ENCODE measurements around the gene TRIP13. TPM values are rescaled to one million over a fixed set of nuclear protein-coding genes. Genes with fewer than 3 reads are reported as not detected.

The TRIP13 gene
- total RNA-seq, 1 experiment from 2014 or later = 42.6 TPM

DNA sequence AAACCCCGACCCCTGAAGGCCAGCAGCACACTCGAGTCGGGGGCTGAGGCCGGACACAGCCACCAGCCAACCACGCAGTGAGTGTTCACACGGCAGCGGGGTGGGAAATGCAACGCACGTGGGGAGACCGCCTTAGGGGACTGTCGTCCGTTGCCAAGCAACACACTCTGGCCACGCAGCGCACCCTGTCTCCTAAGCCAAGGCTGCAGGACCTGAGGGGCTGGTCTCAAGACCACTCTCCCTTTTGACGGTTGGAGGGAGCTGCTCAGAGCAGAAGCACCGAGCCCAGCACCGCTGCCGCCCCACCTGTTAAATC lies 7.6 kb upstream of the TRIP13 start:
- Histone ChIP-seq H4K5ac (ENCODE audit: insufficient read length, low read depth, low read length) (no peak overlapping the region), H3K79me1 (ENCODE audit: insufficient read depth, low read depth, low read length, poor library complexity, severe bottlenecking) (peaks cover 7% of the 10 kb centered on the region), H3K9ac (ENCODE audit: extremely low read depth, insufficient read length, low read length) (no peak overlapping the region), H3K23me2 (ENCODE audit: insufficient read length, low read depth, low read length, poor library complexity, severe bottlenecking) (no peaks in the 10 kb centered on the region), H2BK15ac (ENCODE audit: low read depth, low read length) (no peak overlapping the region), H2AFZ (ENCODE audit: low read length) (no peak overlapping the region), H3K18ac (ENCODE audit: insufficient read length, low read depth, low read length) (no peak overlapping the region), H3T11ph (ENCODE audit: low read length) (no peak overlapping the region), H3K14ac (ENCODE audit: insufficient read depth, low read length) (no peak overlapping the region), H4K20me1 (ENCODE audit: control insufficient read depth, insufficient read depth, insufficient read length) (peaks cover 5% of the 10 kb centered on the region), H3K4ac (ENCODE audit: low read depth, low read length) (no peak overlapping the region), H3K4me2 (ENCODE audit: insufficient read depth, insufficient read length, low read length) (no peak overlapping the region), H2AK5ac (ENCODE audit: insufficient read length, low read length) (no peak overlapping the region), H3K56ac (ENCODE audit: insufficient read length, low read depth, low read length) (no peak overlapping the region), H3K79me2 (ENCODE audit: insufficient read depth, low read length) (peaks cover 22% of the 10 kb centered on the region; the same call in 1 of the 2 replicates), H3K27ac (ENCODE audit: insufficient read length, low read depth, low read length) (no peak overlapping the region), H2BK12ac (ENCODE audit: insufficient read length, low read depth, low read length) (no peak overlapping the region), H3K9me3 (ENCODE audit: control insufficient read depth, low read depth, low read length) (no peaks in the 10 kb centered on the region), H4K8ac (replicated peaks; ENCODE audit: insufficient read length, low read depth, low read length) (no peak overlapping the region), H4K91ac (ENCODE audit: insufficient read length, low read depth, low read length) (no peak overlapping the region), H3K27me3 (ENCODE audit: insufficient read depth, low read length) (no peaks in the 10 kb centered on the region), H2BK20ac (ENCODE audit: low read depth, low read length, poor library complexity, severe bottlenecking) (no peak overlapping the region), H2BK5ac (ENCODE audit: insufficient read length, low read length) (no peak overlapping the region), H3K23ac (ENCODE audit: insufficient read length, low read depth, low read length) (no peak overlapping the region), H2BK120ac (ENCODE audit: low read depth, low read length, poor library complexity, severe bottlenecking) (no peak overlapping the region), H3K4me1 (ENCODE audit: insufficient read depth, low read length) (no peaks in the 10 kb centered on the region)
- Mint-ChIP-seq H3K4me3 (no peak overlapping the region), H3K27me3 (ENCODE audit: low read depth) (no peaks in the 10 kb centered on the region), H3K36me3 (ENCODE audit: insufficient read depth in 1 of 3, low read depth in 3 of 3) (peaks cover 89 to 97% (median 94%) of the 10 kb centered on the region in 3 experiments), H3K27ac (no peak overlapping the region), H3K9me3 (no peaks in the 10 kb centered on the region; a peak in 2 of 5 replicates), H3K4me1 (no peaks in the 10 kb centered on the region)
- WGBS (ENCODE audit: extremely low coverage, insufficient read length, low lambda C conversion rate) = no CpG with 5 or more reads among the region's 18 CpGs
- DNase-seq = no peak
- TF ChIP-seq, protein P1, sequence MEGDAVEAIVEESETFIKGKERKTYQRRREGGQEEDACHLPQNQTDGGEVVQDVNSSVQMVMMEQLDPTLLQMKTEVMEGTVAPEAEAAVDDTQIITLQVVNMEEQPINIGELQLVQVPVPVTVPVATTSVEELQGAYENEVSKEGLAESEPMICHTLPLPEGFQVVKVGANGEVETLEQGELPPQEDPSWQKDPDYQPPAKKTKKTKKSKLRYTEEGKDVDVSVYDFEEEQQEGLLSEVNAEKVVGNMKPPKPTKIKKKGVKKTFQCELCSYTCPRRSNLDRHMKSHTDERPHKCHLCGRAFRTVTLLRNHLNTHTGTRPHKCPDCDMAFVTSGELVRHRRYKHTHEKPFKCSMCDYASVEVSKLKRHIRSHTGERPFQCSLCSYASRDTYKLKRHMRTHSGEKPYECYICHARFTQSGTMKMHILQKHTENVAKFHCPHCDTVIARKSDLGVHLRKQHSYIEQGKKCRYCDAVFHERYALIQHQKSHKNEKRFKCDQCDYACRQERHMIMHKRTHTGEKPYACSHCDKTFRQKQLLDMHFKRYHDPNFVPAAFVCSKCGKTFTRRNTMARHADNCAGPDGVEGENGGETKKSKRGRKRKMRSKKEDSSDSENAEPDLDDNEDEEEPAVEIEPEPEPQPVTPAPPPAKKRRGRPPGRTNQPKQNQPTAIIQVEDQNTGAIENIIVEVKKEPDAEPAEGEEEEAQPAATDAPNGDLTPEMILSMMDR (conservative IDR thresholded peaks at IDR 0.05) = no peak

Data from H9 (cell line).